Sigmoid colon (tissue), 4 donors: ENCODE data around the gene DNAH10.

Source experiments
- EP300 ChIP-seq, 4 donors: sonication (generic); formaldehyde crosslinking; IDR thresholded peaks; one replicate each; pipeline ENCODE4 v1.6.1; 2017; ENCODE audit warnings: antibody characterized with exemption in 4 of 4
- POLR2A ChIP-seq, 2 donors: fragments of 450-650 bp; IDR thresholded peaks; one replicate each; pipeline ENCODE4 v1.6.1; 2016; ENCODE audit warnings: antibody characterized with exemption in 2 of 2, mild to moderate bottlenecking in 2 of 2, moderate library complexity in 2 of 2
- POLR2AphosphoS5 ChIP-seq, 4 donors: sonication (generic); formaldehyde crosslinking; IDR thresholded peaks; one replicate each; pipeline ENCODE4 v1.6.1; 2017; ENCODE audit warnings: antibody characterized with exemption in 4 of 4
- TF ChIP-seq, protein P1 (sequence below), 4 experiments: fragments of 450-650 bp in 3 of 4; fragments of 200-600 bp in 1 of 4; IDR thresholded peaks; one replicate each; pipeline ENCODE4 v1.5.1; 2016 to 2019; ENCODE audit warnings: antibody characterized with exemption in 4 of 4, mild to moderate bottlenecking in 3 of 4, moderate library complexity in 2 of 4

DNA sequence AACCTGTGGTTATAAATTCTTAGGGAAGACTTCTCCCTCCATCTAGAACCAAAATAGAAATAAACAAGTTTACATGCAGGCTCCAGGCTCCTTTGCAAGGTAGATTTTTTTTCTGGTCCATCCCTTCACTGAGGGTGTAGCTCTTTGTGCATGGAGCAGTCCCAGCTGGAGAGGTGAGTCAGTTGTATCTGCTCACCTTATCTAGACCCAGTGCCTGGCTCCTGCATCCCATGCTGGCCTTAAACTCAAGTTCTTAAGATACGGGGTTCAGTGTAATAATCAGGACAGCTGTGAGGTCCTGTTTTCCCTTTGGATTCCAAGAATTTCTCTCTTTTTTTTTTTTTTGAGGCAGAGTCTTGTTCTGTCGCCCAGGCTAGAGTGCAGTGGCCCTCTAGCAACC is 35.1 kb upstream of the DNAH10 start:
- TF ChIP-seq, protein P1, sequence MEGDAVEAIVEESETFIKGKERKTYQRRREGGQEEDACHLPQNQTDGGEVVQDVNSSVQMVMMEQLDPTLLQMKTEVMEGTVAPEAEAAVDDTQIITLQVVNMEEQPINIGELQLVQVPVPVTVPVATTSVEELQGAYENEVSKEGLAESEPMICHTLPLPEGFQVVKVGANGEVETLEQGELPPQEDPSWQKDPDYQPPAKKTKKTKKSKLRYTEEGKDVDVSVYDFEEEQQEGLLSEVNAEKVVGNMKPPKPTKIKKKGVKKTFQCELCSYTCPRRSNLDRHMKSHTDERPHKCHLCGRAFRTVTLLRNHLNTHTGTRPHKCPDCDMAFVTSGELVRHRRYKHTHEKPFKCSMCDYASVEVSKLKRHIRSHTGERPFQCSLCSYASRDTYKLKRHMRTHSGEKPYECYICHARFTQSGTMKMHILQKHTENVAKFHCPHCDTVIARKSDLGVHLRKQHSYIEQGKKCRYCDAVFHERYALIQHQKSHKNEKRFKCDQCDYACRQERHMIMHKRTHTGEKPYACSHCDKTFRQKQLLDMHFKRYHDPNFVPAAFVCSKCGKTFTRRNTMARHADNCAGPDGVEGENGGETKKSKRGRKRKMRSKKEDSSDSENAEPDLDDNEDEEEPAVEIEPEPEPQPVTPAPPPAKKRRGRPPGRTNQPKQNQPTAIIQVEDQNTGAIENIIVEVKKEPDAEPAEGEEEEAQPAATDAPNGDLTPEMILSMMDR (IDR thresholded peaks at IDR 0.05), result no peak
- no peak for TF ChIP-seq POLR2A (IDR thresholded peaks at IDR 0.05)
- TF ChIP-seq POLR2AphosphoS5 (IDR thresholded peaks at IDR 0.05), result no peak
- no peak for TF ChIP-seq EP300 (IDR thresholded peaks at IDR 0.05)
